HepG2 (cell line): ENCODE measurements around the gene ABCE1. TPM values are rescaled to one million over a fixed set of nuclear protein-coding genes. Genes with fewer than 3 reads are reported as not detected.

Experiments
- ATAC-seq: fragments of 200-7000 bp; cut with Tn5 transposase; 3 replicates; pipeline ENCODE4 v1.9.1; 2020; ENCODE audit warnings: mild to moderate bottlenecking, moderate library complexity
- BruUV-seq: library from RNA; stranded (reverse); fragments of 400-500 nt; replicated peaks from 2 replicates; lab custom pipeline; 2021; lab: Mats Ljungman, UMichigan
- CTCF ChIA-PET: fragments of 300-600 bp; formaldehyde crosslinking; extraction: SDS; loops from one replicate; lab custom pipeline; 2021; ENCODE audit warnings: low total read pairs, inconsistent platforms, low intra/inter-chr PET ratio; lab: Yijun Ruan, JAX
- POLR2A ChIA-PET: fragments of 350-600 bp; sonication (Branson Sonifier 250); formaldehyde crosslinking; loops from one replicate; lab custom pipeline; 2020; ENCODE audit warnings: antibody characterized with exemption, inconsistent platforms; lab: Yijun Ruan, JAX
- DNase-seq: peaks from one replicate; pipeline ENCODE4 v3.0.0-alpha.2; 2015; ENCODE audit warnings: low spot score
- FAIRE-seq: peaks from 3 replicates; lab custom pipeline; 2011; peaks lifted over from hg19 to GRCh38; lab: Jason Lieb, UNC
- H2AFZ ChIP-seq: one replicate; pipeline ENCODE4 v1.6.1; 2011; ENCODE audit warnings: low read length, inconsistent platforms
- H3K27ac ChIP-seq: fragments of 300-600 bp; 3 replicates; pipeline ENCODE4 v1.8.0; 2011; ENCODE audit warnings: mixed run types, mild to moderate bottlenecking, mixed read lengths, low read length, inconsistent platforms; ENCODE audit not compliant: insufficient read depth; ENCODE audit errors: extremely low read length
- H3K27me3 ChIP-seq, 2 experiments: fragments of 200-600 bp in 1 of 2; 2 replicates in 1 of 2; 3 replicates in 1 of 2; pipeline versions ENCODE4 v1.6.0 to v1.8.0; 2011; ENCODE audit warnings: low read length in 2 of 2, mild to moderate bottlenecking in 2 of 2, moderate library complexity in 2 of 2, inconsistent platforms in 1 of 2; ENCODE audit not compliant: insufficient read depth in 2 of 2, control insufficient read depth in 1 of 2
- H3K36me3 ChIP-seq, 2 experiments: fragments of 200-600 bp in 1 of 2; replicated peaks in 1 of 2; 2 replicates in 1 of 2; 3 replicates in 1 of 2; pipeline versions ENCODE4 v1.5.1 to v1.8.0; 2011; ENCODE audit warnings: low read length in 2 of 2, inconsistent platforms in 1 of 2; ENCODE audit not compliant: insufficient read depth in 2 of 2, control insufficient read depth in 1 of 2
- H3K4me1 ChIP-seq: 2 replicates; pipeline ENCODE4 v1.5.1; 2012; ENCODE audit warnings: low read length, inconsistent platforms; ENCODE audit not compliant: insufficient read depth
- H3K4me2 ChIP-seq: 2 replicates; pipeline ENCODE4 v1.6.0; 2011; ENCODE audit warnings: low read depth, low read length, inconsistent platforms
- H3K4me3 ChIP-seq, 3 experiments: fragments of 200-600 bp in 1 of 3; sonication (generic), shearing (Covaris generic) in 1 of 3; replicated peaks in 1 of 3; 2 replicates each; pipeline ENCODE4 v1.5.1; 2011 to 2016; ENCODE audit warnings: low read length in 3 of 3, inconsistent platforms in 2 of 3, low read depth in 2 of 3, mild to moderate bottlenecking in 2 of 3, control low read depth in 1 of 3, mixed read lengths in 1 of 3; ENCODE audit not compliant: insufficient read depth in 1 of 3
- H3K79me2 ChIP-seq: one replicate; pipeline ENCODE4 v1.6.1; 2011; ENCODE audit warnings: low read length, inconsistent platforms; ENCODE audit not compliant: insufficient read depth
- H3K9ac ChIP-seq: 2 replicates; pipeline ENCODE4 v1.6.0; 2011; ENCODE audit warnings: mild to moderate bottlenecking, low read depth, low read length, inconsistent platforms; ENCODE audit not compliant: insufficient read depth
- H3K9me3 ChIP-seq: 2 replicates; pipeline ENCODE4 v1.5.1; 2012; ENCODE audit warnings: mild to moderate bottlenecking, low read length
- H4K20me1 ChIP-seq: 2 replicates; pipeline ENCODE4 v1.6.0; 2011; ENCODE audit warnings: inconsistent platforms, mild to moderate bottlenecking, low read length, moderate library complexity; ENCODE audit not compliant: insufficient read depth
- SALL1 ChIP-seq: sonication (generic); formaldehyde crosslinking; IDR thresholded peaks from 2 replicates; pipeline ENCODE4 v1.8.0; 2022; ENCODE audit warnings: mild to moderate bottlenecking, missing genetic modification reagents
- ZKSCAN5 ChIP-seq: sonication (generic); formaldehyde crosslinking; IDR thresholded peaks from 2 replicates; pipeline ENCODE4 v1.5.1; 2020; ENCODE audit warnings: mild to moderate bottlenecking, missing genetic modification reagents
- ZNF205 ChIP-seq: IDR thresholded peaks from 2 replicates; pipeline ENCODE4 v1.6.1; 2018; ENCODE audit warnings: missing biosample characterization, missing genetic modification reagents
- WGBS: methylation state at CpG from one replicate; pipeline ENCODE4 v1.1.6; 2017; ENCODE audit warnings: low lambda C conversion rate; 5-methylcytosine and 5-hydroxymethylcytosine counted together
- in situ Hi-C: cut with HindIII; loops from 2 replicates; pipeline ENCODE4 v1.10.0; 2017; ENCODE audit warnings: low pct_unique_long_range_greater_than_20kb; ENCODE audit not compliant: extremely low pct_ligation_motif_present
- intact Hi-C: fragments of 100-400 bp; cut with micrococcal nuclease; formaldehyde crosslinking; loops from one replicate; pipeline ENCODE4 v1.10.0; 2022; ENCODE audit not compliant: unreplicated experiment
- polyA plus RNA-seq, 8 experiments: library from polyadenylated mRNA; depleted of rRNA in 3 of 8; stranded (reverse) in 7 of 8; unstranded in 1 of 8; fragments of >200 nt; fragmentation: Illumina TruSeq in 4 of 8; extraction: Trizol in 4 of 8; gene quantifications; 2 replicates each; pipeline versions ENCODE4 v1.2.1 to v1.2.3, GENCODE V29; 2011 to 2016; ENCODE audit warnings: low read depth in 4 of 8, missing spikeins in 1 of 8, mixed read lengths in 1 of 8; ENCODE audit not compliant: insufficient read depth in 1 of 8
- total RNA-seq, 5 experiments: library from RNA; depleted of rRNA; stranded (reverse); fragments of >200 nt; fragmentation: Illumina TruSeq; extraction: Trizol; gene quantifications; 2 replicates each; pipeline ENCODE4 v1.2.3, GENCODE V29; 2016; ENCODE audit warnings: low read depth in 1 of 5
- TF ChIP-seq, protein P1 (sequence below): sonication (generic); formaldehyde crosslinking; IDR thresholded peaks from 2 replicates; pipeline ENCODE4 v1.8.1; 2022; ENCODE audit warnings: low read depth, mild to moderate bottlenecking, missing genetic modification reagents

The ABCE1 gene
- total and polyA plus RNA-seq, 2 of the 13 experiments (the other 11 are each of a cell fraction or from before 2014, with no cell fraction given), result 50.8 to 139 TPM

DNA sequence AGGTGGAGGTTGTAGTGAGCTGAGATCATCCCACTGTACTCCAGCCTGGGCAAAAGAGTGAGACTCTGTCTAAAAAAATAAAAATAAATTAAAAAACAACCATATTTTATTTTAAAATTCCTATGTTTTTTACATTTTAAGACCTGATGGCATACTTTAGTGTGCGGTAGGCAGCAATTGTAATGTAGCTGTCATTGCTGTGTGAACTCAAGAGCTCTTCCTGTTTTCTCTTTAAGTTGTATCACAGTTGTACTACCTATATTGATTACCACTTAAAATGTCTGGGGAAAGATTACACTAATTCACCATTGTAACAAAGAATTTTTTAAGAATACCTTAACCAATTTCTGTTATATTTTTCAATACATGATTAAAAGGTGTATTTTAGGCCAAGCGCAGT lies 27.3 kb downstream of the ABCE1 start:
- intact Hi-C loops, result no loop called here
- H3K9ac ChIP-seq, result no peak overlapping the region
- no peak overlapping the region for H3K27ac ChIP-seq
- H3K79me2 ChIP-seq, result no peaks in the 10 kb centered on the region
- in situ Hi-C loops, result no loop called here
- no peak overlapping the region for H2AFZ ChIP-seq
- peaks cover 6 to 67% of the 10 kb centered on the region in 2 experiments for H3K36me3 ChIP-seq
- no peak for FAIRE-seq
- POLR2A ChIA-PET, result no interaction called here
- no peaks in the 10 kb centered on the region for H3K9me3 ChIP-seq
- BruUV-seq, result no TSS peak
- no peak overlapping the region for H3K4me2 ChIP-seq
- H3K27me3 ChIP-seq, result no peaks in the 10 kb centered on the region
- no peak for ATAC-seq
- H4K20me1 ChIP-seq, result no peaks in the 10 kb centered on the region
- TF ChIP-seq, protein P1, sequence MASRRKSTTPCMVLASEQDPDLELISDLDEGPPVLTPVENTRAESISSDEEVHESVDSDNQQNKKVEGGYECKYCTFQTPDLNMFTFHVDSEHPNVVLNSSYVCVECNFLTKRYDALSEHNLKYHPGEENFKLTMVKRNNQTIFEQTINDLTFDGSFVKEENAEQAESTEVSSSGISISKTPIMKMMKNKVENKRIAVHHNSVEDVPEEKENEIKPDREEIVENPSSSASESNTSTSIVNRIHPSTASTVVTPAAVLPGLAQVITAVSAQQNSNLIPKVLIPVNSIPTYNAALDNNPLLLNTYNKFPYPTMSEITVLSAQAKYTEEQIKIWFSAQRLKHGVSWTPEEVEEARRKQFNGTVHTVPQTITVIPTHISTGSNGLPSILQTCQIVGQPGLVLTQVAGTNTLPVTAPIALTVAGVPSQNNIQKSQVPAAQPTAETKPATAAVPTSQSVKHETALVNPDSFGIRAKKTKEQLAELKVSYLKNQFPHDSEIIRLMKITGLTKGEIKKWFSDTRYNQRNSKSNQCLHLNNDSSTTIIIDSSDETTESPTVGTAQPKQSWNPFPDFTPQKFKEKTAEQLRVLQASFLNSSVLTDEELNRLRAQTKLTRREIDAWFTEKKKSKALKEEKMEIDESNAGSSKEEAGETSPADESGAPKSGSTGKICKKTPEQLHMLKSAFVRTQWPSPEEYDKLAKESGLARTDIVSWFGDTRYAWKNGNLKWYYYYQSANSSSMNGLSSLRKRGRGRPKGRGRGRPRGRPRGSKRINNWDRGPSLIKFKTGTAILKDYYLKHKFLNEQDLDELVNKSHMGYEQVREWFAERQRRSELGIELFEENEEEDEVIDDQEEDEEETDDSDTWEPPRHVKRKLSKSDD (CRISPR knock-in tag), result no peak
- no peak for TF ChIP-seq ZKSCAN5 (CRISPR knock-in tag)
- TF ChIP-seq, all 625 proteins: peak for 0
- 100% methylated on average over 2 of the region's 2 CpGs for WGBS
- DNase-seq, result no peak
- no peaks in the 10 kb centered on the region for H3K4me1 ChIP-seq
- CTCF ChIA-PET, result no interaction called here
- H3K4me3 ChIP-seq, result no peak overlapping the region

DNA sequence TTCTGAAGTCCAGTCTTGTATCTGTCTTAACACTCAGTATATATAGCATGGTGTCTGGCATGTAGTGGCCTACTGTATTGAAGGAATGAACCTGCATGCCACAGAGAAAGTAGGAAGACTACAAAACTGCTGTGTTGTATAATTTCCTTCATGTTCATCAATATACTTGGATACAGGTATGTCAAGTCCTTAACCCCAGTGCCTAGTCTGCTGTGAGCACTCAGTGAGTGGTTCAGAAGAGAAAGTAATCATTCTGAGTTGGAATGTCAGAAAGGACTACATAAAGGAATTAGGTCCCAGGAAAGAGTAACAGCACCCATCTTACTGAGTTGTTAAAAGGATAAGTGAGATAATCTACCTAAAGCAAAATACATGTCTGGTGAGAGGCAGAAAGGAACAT lies 32.0 kb downstream of the ABCE1 start:
- intact Hi-C loops (no loop called here), in situ Hi-C loops (no loop called here)
- peaks cover 4 to 29% of the 10 kb centered on the region in 2 experiments; a peak in 4 of 5 replicates for H3K36me3 ChIP-seq
- DNase-seq (no peak), FAIRE-seq (no peak), ATAC-seq (peak; percentile 41)
- no peak overlapping the region for H3K9ac ChIP-seq
- no peaks in the 10 kb centered on the region for H3K79me2 ChIP-seq
- no peak overlapping the region for H3K4me2 ChIP-seq
- H3K27ac ChIP-seq, result no peak overlapping the region
- no peak overlapping the region for H2AFZ ChIP-seq
- POLR2A ChIA-PET, result no interaction called here
- TF ChIP-seq ZNF205 (CRISPR knock-in tag), result 0 out of 2 replicates have a peak, but pooled peaks have one; percentile 52
- TF ChIP-seq SALL1 (CRISPR knock-in tag), result no peak
- CTCF ChIA-PET, result no interaction called here
- H3K27me3 ChIP-seq, result no peaks in the 10 kb centered on the region
- H3K4me3 ChIP-seq, result no peak overlapping the region
- H3K9me3 ChIP-seq, result no peaks in the 10 kb centered on the region
- H3K4me1 ChIP-seq, result no peaks in the 10 kb centered on the region
- BruUV-seq, result no TSS peak
- no peaks in the 10 kb centered on the region for H4K20me1 ChIP-seq
